ENCODE data around the gene RTTN. TPM values are rescaled to one million over a fixed set of nuclear protein-coding genes. Genes with fewer than 3 reads are reported as not detected.

The RTTN gene
- total and polyA plus RNA-seq, 10 of the 15 experiments (the other 5 are each of a cell fraction or from before 2014, with no cell fraction given), result 9.4 to 36.6 (median 15.7) TPM

GRCh38 chr18:70221156-70221914 is 15.8 kb upstream of the RTTN start:
- no peak for TF ChIP-seq ATF3 (IDR thresholded peaks at IDR 0.05; ENCODE audit: borderline replicate concordance, extremely low read depth, low read depth, low read length)
- no peak for TF ChIP-seq MYB (IDR thresholded peaks at IDR 0.05; ENCODE audit: borderline replicate concordance, low read depth, low read length)
- TF ChIP-seq ZNF207 (IDR thresholded peaks at IDR 0.05; ENCODE audit: borderline replicate concordance), result no peak
- TF ChIP-seq CEBPB (IDR thresholded peaks at IDR 0.05; ENCODE audit: borderline replicate concordance in 1 of 2, low read depth in 2 of 2, low read length in 2 of 2), result no peak
- TF ChIP-seq CHD1 (IDR thresholded peaks at IDR 0.05; ENCODE audit: low read depth, low read length), result no peak
- TF ChIP-seq ZNF622 (IDR thresholded peaks at IDR 0.05), result no peak
- no peak for TF ChIP-seq POLR2AphosphoS5 (IDR thresholded peaks at IDR 0.05; ENCODE audit: low read length)
- no peak for TF ChIP-seq WRNIP1 (IDR thresholded peaks at IDR 0.05; ENCODE audit: borderline replicate concordance, low read depth, low read length)
- TF ChIP-seq NR2C2 (IDR thresholded peaks at IDR 0.05; ENCODE audit: borderline replicate concordance, control insufficient read depth, insufficient read length, low read depth), result no peak
- TF ChIP-seq HDAC2 (IDR thresholded peaks at IDR 0.05), result no peak
- TF ChIP-seq CUX1 (IDR thresholded peaks at IDR 0.05; ENCODE audit: insufficient replicate concordance, low read depth, low read length), result no peak
- TF ChIP-seq POU2F2 (IDR thresholded peaks at IDR 0.05; ENCODE audit: borderline replicate concordance, low read depth, low read length), result no peak
- no peak for TF ChIP-seq MTA3 (IDR thresholded peaks at IDR 0.05; ENCODE audit: borderline replicate concordance, low read length)
- TF ChIP-seq SREBF2 (IDR thresholded peaks at IDR 0.05; ENCODE audit: low read length), result no peak
- no peak for TF ChIP-seq IKZF1 (conservative IDR thresholded peaks at IDR 0.05)
- no peak for TF ChIP-seq BACH1 (IDR thresholded peaks at IDR 0.05; ENCODE audit: borderline replicate concordance)
- no peak for TF ChIP-seq MEF2A (IDR thresholded peaks at IDR 0.05; ENCODE audit: insufficient read depth, low read depth, low read length)
- no peak for TF ChIP-seq NFIC (IDR thresholded peaks at IDR 0.05; ENCODE audit: low read depth, low read length)
- Histone ChIP-seq H3K79me2 (ENCODE audit: control insufficient read depth, insufficient read depth, low read length) (no peaks in the 10 kb centered on the region), H3K4me3 (no peak overlapping the region), H3K27me3 (replicated peaks in 1 of 2; ENCODE audit: control insufficient read depth in 2 of 2, insufficient read depth in 2 of 2, low read length in 1 of 2) (no peaks in the 10 kb centered on the region; a peak in 2 of 4 replicates), H3K36me3 (ENCODE audit: control insufficient read depth in 2 of 2, insufficient read depth in 2 of 2, low read length in 1 of 2) (no peaks in the 10 kb centered on the region), H3K9ac (ENCODE audit: control insufficient read depth, insufficient read depth, low read length) (no peak overlapping the region), H2AFZ (ENCODE audit: control insufficient read depth, low read depth, low read length) (no peak overlapping the region), H3K9me3 (replicated peaks; ENCODE audit: control insufficient read depth, insufficient read depth, low read length) (no peaks in the 10 kb centered on the region), H3K4me2 (ENCODE audit: control insufficient read depth, insufficient read depth) (no peak overlapping the region), H3K27ac (ENCODE audit: control insufficient read depth, insufficient read depth) (no peak overlapping the region), H4K20me1 (ENCODE audit: control insufficient read depth, insufficient read depth) (no peaks in the 10 kb centered on the region), H3K4me1 (ENCODE audit: control insufficient read depth, insufficient read depth, low read length) (no peaks in the 10 kb centered on the region)
- DNase-seq (ENCODE audit: low read depth, low spot score), result no peak
- RAD21 ChIA-PET (ENCODE audit: unreplicated experiment), result no interaction called here
- no peak for ATAC-seq
- no peak for FAIRE-seq
- SMC1A ChIA-PET (ENCODE audit: uncharacterized antibody, unreplicated experiment), result no interaction called here
- no TSS peak for BruUV-seq (replicated peaks)
- CTCF ChIA-PET, result no interaction called here
- intact Hi-C loops (cut with micrococcal nuclease; ENCODE audit: unreplicated experiment) (no loop called here), in situ Hi-C loops (cut with MboI) (no loop called here)
- 22% methylated on average over 12 of the region's 12 CpGs for WGBS (ENCODE audit: insufficient coverage, insufficient replicate concordance, low lambda C conversion rate, missing lambda C conversion rate)
- POLR2A ChIA-PET, result no interaction called here
